Chondrocyte (in vitro differentiated cells): Measurements from ENCODE around the gene KLHL25. TPM values are rescaled to one million over a fixed set of nuclear protein-coding genes. Genes with fewer than 3 reads are reported as not detected.
A peak's percentile ranks its signal among the peaks of the same experiment; 100 is the strongest.

ENCODE experiments used
- DNase-seq: peaks from one replicate; pipeline ENCODE4 v3.0.0; 2021; ENCODE audit warnings: mixed read lengths, low spot score
- H3K27ac Mint-ChIP-seq: one replicate; pipeline ENCODE4 v1.8.0; 2021; ENCODE audit warnings: mild to moderate bottlenecking, moderate library complexity, mixed read lengths; ENCODE audit not compliant: unreplicated experiment
- H3K27me3 Mint-ChIP-seq: 2 replicates; pipeline ENCODE4 v1.8.0; 2021; ENCODE audit warnings: low read depth, mixed read lengths
- H3K36me3 Mint-ChIP-seq: 2 replicates; pipeline ENCODE4 v1.8.0; 2021; ENCODE audit warnings: low read depth, mixed read lengths
- H3K4me1 Mint-ChIP-seq: 2 replicates; pipeline ENCODE4 v1.8.0; 2021; ENCODE audit warnings: low read depth, mild to moderate bottlenecking, mixed read lengths
- H3K4me3 Mint-ChIP-seq: one replicate; pipeline ENCODE4 v1.8.0; 2021; ENCODE audit warnings: mild to moderate bottlenecking, moderate library complexity, mixed read lengths; ENCODE audit not compliant: unreplicated experiment
- H3K9me3 Mint-ChIP-seq: 2 replicates; pipeline ENCODE4 v1.8.0; 2021; ENCODE audit warnings: low read depth, mixed read lengths
- CTCF ChIP-seq: fragments of 200-600 bp; sonication (generic); IDR thresholded peaks from 2 replicates; pipeline ENCODE4 v1.5.0; 2021; ENCODE audit warnings: antibody characterized with exemption, mild to moderate bottlenecking, moderate library complexity
- total RNA-seq: library from RNA; stranded (reverse); gene quantifications from 3 replicates; pipeline ENCODE4 v1.2.1, GENCODE V29; 2021

The KLHL25 gene
- total RNA-seq, 1 donor from 2014 or later: 3.4 TPM

- peaks cover 1% of the 10 kb centered on the region for H3K36me3 Mint-ChIP-seq
- no peaks in the 10 kb centered on the region for H3K9me3 Mint-ChIP-seq
- no peak overlapping the region for H3K27ac Mint-ChIP-seq
- DNase-seq: no peak
- no peaks in the 10 kb centered on the region for H3K27me3 Mint-ChIP-seq
- peaks cover 12% of the 10 kb centered on the region for H3K4me1 Mint-ChIP-seq
- no peak overlapping the region for H3K4me3 Mint-ChIP-seq
- no peak for TF ChIP-seq CTCF
Observed at GRCh38 chr15:85752124-85752475, 42.6 kb downstream of the KLHL25 start.

GRCh38 chr15:85751291-85752123 is 43.2 kb downstream of the KLHL25 start:
- DNase-seq: no peak
- peaks cover 12% of the 10 kb centered on the region for H3K4me1 Mint-ChIP-seq
- H3K9me3 Mint-ChIP-seq: no peaks in the 10 kb centered on the region
- TF ChIP-seq CTCF: no peak
- H3K4me3 Mint-ChIP-seq: no peak overlapping the region
- no peaks in the 10 kb centered on the region for H3K27me3 Mint-ChIP-seq
- H3K36me3 Mint-ChIP-seq: peaks cover 6% of the 10 kb centered on the region
- H3K27ac Mint-ChIP-seq: no peak overlapping the region

GRCh38 chr15:85750319-85751290 is 44.1 kb downstream of the KLHL25 start:
- H3K4me1 Mint-ChIP-seq: peaks cover 12% of the 10 kb centered on the region
- no peaks in the 10 kb centered on the region for H3K27me3 Mint-ChIP-seq
- TF ChIP-seq CTCF: no peak
- no peaks in the 10 kb centered on the region for H3K9me3 Mint-ChIP-seq
- peaks cover 10% of the 10 kb centered on the region for H3K36me3 Mint-ChIP-seq
- peak overlapping the region; percentile 41 for H3K27ac Mint-ChIP-seq
- no peak overlapping the region for H3K4me3 Mint-ChIP-seq
- DNase-seq: no peak

- no peak overlapping the region for H3K4me3 Mint-ChIP-seq
- peaks cover 17% of the 10 kb centered on the region for H3K36me3 Mint-ChIP-seq
- no peaks in the 10 kb centered on the region for H3K27me3 Mint-ChIP-seq
- DNase-seq: no peak
- no peak for TF ChIP-seq CTCF
- peaks cover 12% of the 10 kb centered on the region for H3K4me1 Mint-ChIP-seq
- H3K27ac Mint-ChIP-seq: no peak overlapping the region
- no peaks in the 10 kb centered on the region for H3K9me3 Mint-ChIP-seq
Observed at GRCh38 chr15:85749261-85750151, 45.2 kb downstream of the KLHL25 start.
